Stimulated activated CD4-positive, alpha-beta T cell treated with anti-CD3 and anti-CD28 coated beads, Interleukin-12 subunit alpha, Interleukin-12 subunit beta, amount 100 ng/mL, for 4 hours (primary cell): ENCODE results near the gene PDPN.
"Not testable (repeated sequence)": the region's sequence is repeated elsewhere in the genome, so short reads cannot be mapped to it uniquely, and the experiment has no call there.

Experiments
- DNase-seq: peaks from one replicate; pipeline ENCODE4 v3.0.0-alpha.2; 2020

Gene PDPN

GRCh38 chr1:13583595-13583965, at the start of gene PDPN:
Gene PDPN (plus strand): TSS chr1:13583832. CDS start chr1:13584034, 202 bp downstream.
- DNase-seq = no peak

- no peak for DNase-seq
Observed at GRCh38 chr1:13535227-13535626, 48.4 kb upstream of the PDPN start.

- no peak for DNase-seq
Observed at GRCh38 chr1:13536571-13536970, 47.1 kb upstream of the PDPN start.

- DNase-seq = no peak
Observed at GRCh38 chr1:13538832-13539231, 44.8 kb upstream of the PDPN start.

GRCh38 chr1:13539683-13540082, 43.9 kb upstream of the PDPN start:
- DNase-seq = no peak

- DNase-seq = no peak
Observed at GRCh38 chr1:13540866-13541265, 42.8 kb upstream of the PDPN start.

- DNase-seq = no peak
Observed at GRCh38 chr1:13541435-13542215, 42.0 kb upstream of the PDPN start.

- DNase-seq = no peak
Observed at GRCh38 chr1:13543451-13544220, 40.0 kb upstream of the PDPN start.

GRCh38 chr1:13544221-13544556, 39.4 kb upstream of the PDPN start:
- DNase-seq = no peak

- DNase-seq = no peak
Observed at GRCh38 chr1:13546791-13547190, 36.8 kb upstream of the PDPN start.

GRCh38 chr1:13548281-13548680, 35.4 kb upstream of the PDPN start:
- no peak for DNase-seq

- DNase-seq = no peak
Observed at GRCh38 chr1:13549021-13549420, 34.6 kb upstream of the PDPN start.

- no peak for DNase-seq
Observed at GRCh38 chr1:13549521-13549920, 34.1 kb upstream of the PDPN start.

GRCh38 chr1:13550663-13551062, 33.0 kb upstream of the PDPN start:
- no peak for DNase-seq

GRCh38 chr1:13554798-13555197, 28.8 kb upstream of the PDPN start:
- DNase-seq = no peak

- DNase-seq = no peak
Observed at GRCh38 chr1:13556224-13556764, 27.3 kb upstream of the PDPN start.

- DNase-seq = no peak
Observed at GRCh38 chr1:13560541-13560940, 23.1 kb upstream of the PDPN start.

- DNase-seq = not testable (repeated sequence)
Observed at GRCh38 chr1:13562981-13563380, 20.7 kb upstream of the PDPN start.

GRCh38 chr1:13564073-13564472, 19.6 kb upstream of the PDPN start:
- DNase-seq = no peak

- DNase-seq = not testable (repeated sequence)
Observed at GRCh38 chr1:13570435-13570834, 13.2 kb upstream of the PDPN start.

GRCh38 chr1:13570924-13571323, 12.7 kb upstream of the PDPN start:
- DNase-seq = no peak

- no peak for DNase-seq
Observed at GRCh38 chr1:13573586-13573985, 10.0 kb upstream of the PDPN start.

- DNase-seq = no peak
Observed at GRCh38 chr1:13576926-13577325, 6.7 kb upstream of the PDPN start.

GRCh38 chr1:13577846-13578245, 5.8 kb upstream of the PDPN start:
- DNase-seq = no peak
